SIG-M5 treated with dmso at 0.1 percent for 504 hours (cell line): Measurements from ENCODE around the gene FBXO34.
"Not testable (repeated sequence)": the region's sequence is repeated elsewhere in the genome, so short reads cannot be mapped to it uniquely, and the experiment has no call there.

Experiments used
- DNase-seq: peaks from one replicate; lab custom pipeline; 2025; ENCODE audit not compliant: unreplicated experiment; lab: John Stamatoyannopoulos, UW

FBXO34 gene

GRCh38 chr14:55377236-55377635, 106.0 kb downstream of the FBXO34 start:
- DNase-seq = no peak

DNA sequence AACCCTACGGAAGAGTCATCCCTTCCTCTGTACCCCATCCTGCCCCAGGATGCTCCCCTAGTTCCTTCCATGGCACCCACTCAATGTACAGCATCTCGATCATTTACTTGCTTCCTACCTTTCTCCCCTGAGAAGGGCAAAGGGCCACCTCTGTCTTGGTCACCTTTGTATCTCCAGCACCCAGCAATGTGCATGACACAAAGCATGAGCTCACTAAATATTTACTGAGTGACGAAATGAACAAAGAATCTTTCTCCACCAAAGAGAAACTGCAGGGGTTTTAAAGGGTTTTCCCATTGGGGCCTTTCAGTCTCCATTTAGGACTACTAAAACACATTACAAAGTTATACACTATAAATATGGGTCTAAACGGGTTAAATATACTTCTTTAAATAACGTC, 109.8 kb downstream of the FBXO34 start:
- DNase-seq = no peak

DNA sequence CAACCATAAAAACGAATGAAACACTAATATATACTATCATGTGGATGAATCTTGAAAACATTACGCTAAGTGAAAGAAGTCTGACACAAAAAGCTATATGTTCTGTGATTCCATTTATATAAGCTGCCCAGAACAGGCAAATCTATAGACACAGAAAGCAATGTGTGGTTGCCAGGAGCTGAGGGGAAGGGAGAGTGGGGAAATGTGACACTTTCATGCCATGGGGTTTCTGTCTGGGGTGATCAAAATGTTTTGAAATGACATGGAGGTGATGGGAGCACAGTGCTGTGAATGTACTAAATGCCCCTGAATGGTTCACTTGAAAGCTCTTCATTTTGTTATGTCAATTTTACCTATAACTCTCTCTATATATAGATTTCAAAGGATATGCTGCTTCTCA, 110.3 kb downstream of the FBXO34 start:
- no peak for DNase-seq

DNA sequence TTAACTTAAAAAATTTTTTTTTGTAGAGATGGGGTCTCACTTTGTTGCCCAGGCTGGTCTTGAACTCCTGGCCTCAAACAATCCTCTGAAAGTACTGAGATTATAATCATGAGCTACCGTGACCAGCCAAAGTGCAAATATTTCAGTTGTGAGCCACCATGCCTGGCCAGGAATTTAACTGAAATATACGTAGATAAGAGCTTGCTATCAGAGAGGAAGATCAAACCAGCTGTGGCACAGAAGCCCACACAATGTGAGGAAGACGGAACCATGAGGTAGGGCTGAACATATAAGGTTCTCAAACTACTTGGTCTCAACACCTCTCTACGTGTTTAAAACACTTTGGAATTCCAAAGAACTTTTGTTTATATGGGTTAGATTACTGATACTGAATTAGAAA, 111.3 kb downstream of the FBXO34 start:
- no peak for DNase-seq

DNA sequence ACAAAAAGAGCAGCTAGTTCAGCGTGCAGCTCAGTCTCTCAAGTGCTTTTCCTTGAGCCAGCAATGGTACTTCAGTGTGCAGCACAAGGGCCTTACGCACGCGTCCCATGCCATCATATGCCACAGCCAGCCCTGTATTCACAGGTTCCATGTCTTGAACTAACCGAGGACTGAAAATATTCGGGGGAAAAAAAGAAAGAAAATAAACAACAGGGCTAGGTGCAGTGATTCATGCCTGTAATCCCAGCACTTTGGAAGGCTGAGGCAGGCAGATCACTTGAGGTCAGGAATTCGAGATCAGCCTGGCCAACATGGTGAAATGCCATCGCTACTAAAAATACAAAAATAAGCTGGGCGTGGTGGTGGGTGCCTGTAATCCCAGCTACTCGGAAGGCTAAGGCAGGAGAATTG, 111.8 kb downstream of the FBXO34 start:
- DNase-seq = not testable (repeated sequence)

- no peak for DNase-seq
Observed at GRCh38 chr14:55383541-55384140, 112.4 kb downstream of the FBXO34 start.

- no peak for DNase-seq
Observed at GRCh38 chr14:55384536-55384935, 113.3 kb downstream of the FBXO34 start.

DNA sequence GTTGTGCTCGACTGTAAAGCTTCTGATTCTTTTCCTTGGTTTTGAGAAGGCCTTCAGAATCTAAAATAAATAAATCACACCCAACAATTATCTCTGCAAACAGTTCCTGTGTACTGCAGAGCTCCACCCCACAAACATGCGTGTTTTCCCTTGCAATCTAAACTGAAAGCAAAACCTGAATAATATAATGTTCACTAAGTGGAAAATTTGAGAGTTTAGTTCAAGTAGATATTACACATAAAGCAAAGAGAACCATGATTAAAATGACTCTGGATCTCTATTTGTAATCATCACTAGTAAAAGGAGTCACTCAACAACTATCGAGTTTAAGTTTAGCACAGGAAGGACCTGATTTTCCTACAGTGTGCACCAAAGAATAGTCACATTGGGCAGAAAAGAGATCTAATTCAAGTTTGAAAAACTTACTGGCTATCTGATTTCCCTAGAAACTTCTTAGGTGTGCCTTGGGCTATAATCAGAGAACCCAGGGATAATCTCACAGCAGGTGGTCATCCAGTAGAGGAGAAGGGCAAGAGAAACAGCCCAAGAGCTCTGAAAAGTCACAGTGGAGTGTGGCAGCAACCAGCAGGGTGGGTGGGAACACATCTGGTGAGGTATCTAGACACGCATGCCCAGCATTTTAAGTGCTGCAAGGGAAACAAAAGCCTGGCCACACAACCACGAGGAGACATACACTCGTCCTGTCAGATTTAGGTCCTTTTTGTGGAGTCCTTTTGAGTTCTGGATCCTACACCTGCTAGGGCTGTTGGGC, 115.0 kb downstream of the FBXO34 start:
- DNase-seq = no peak

GRCh38 chr14:55387121-55387520, 115.9 kb downstream of the FBXO34 start:
- DNase-seq = no peak

GRCh38 chr14:55388160-55388559, 116.9 kb downstream of the FBXO34 start:
- no peak for DNase-seq

DNA sequence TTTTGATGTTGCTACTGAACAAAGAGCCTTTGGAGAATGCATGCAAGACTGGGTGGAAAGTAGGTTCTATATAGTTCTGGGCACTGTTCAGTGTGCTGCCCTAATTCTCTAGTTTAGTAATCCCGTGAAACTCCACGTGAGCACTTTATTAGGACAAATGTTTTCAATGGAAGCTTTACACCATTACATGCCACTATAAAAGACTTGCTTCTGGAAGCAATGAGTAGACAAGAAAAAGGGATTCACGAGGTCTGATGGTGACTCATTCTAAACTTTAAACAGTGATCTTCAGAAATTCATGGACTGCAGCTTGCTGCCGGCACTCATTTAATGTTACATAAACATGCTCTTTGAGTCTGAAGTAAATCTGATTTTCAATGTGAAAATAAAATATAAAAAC, 118.1 kb downstream of the FBXO34 start:
- DNase-seq = no peak

DNA sequence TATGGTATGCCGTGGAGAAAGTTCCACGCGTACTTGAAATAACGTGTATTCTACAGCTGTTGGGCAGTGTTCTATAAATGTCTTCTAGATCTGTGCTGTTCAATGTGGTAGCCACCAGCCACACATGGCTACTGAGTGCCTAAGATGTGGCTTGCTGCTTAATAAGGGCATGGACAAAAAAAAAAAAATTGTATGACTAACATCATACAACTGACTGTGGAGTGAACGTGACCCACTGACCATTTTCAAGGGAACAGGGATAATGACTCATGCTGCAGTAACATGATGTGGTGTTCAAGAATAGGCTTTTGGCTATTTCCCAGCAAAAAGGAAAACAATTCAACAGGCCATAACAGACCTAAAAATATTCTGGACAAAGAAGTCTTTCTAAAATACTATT, 127.5 kb downstream of the FBXO34 start:
- DNase-seq = no peak

DNA sequence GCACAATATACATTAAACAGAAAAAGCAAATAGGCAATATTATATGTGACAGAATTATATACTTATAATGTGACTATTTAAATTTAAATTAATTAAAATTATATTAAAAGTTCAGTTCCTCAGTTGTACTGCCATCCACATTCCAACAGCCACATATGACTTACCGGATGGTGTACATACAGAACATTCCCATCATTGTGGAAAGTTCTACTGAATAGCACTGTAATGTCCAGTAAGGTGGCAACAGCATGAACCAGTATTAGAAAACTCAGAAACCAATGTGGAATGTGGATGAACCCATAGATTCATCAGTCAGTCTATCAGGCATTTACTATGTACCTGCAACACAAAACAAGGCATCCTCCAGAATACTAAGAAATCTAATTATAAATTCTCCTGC, 128.0 kb downstream of the FBXO34 start:
- DNase-seq = no peak

GRCh38 chr14:55399852-55400251, 128.6 kb downstream of the FBXO34 start:
- DNase-seq = no peak

- no peak for DNase-seq
Observed at GRCh38 chr14:55401751-55402150, 130.5 kb downstream of the FBXO34 start.
